RWPE2 (cell line): ENCODE measurements around the gene CFAP46.

ENCODE experiments used
- ATAC-seq: fragments of 200-7000 bp; cut with Tn5 transposase; 3 replicates; pipeline ENCODE4 v1.9.1; 2021; ENCODE audit warnings: low read depth
- DNase-seq: peaks from one replicate; pipeline ENCODE4 v3.0.0-alpha.2; 2020; ENCODE audit warnings: low spot score
- H3K27ac ChIP-seq: fragments of 450-650 bp; 2 replicates; pipeline ENCODE4 v1.5.1; 2017; ENCODE audit warnings: mild to moderate bottlenecking; ENCODE audit not compliant: poor library complexity, severe bottlenecking
- H3K27me3 ChIP-seq: fragments of 250-450 bp; sonication (Bioruptor Pico); 2 replicates; pipeline ENCODE4 v1.5.1; 2021; ENCODE audit warnings: mild to moderate bottlenecking, moderate library complexity; ENCODE audit not compliant: insufficient read depth, poor library complexity, severe bottlenecking
- H3K36me3 ChIP-seq: fragments of 250-450 bp; sonication (Bioruptor Pico); 2 replicates; pipeline ENCODE4 v1.5.1; 2020; ENCODE audit warnings: low read depth, mild to moderate bottlenecking, moderate library complexity
- H3K4me1 ChIP-seq: fragments of 250-450 bp; sonication (Bioruptor Pico); 2 replicates; pipeline ENCODE4 v1.5.1; 2021; ENCODE audit warnings: mild to moderate bottlenecking, moderate library complexity; ENCODE audit not compliant: insufficient read depth, poor library complexity, severe bottlenecking
- H3K4me3 ChIP-seq: fragments of 250-450 bp; sonication (Bioruptor Pico); 2 replicates; pipeline ENCODE4 v1.5.1; 2021; ENCODE audit warnings: mild to moderate bottlenecking, moderate library complexity; ENCODE audit not compliant: severe bottlenecking
- H3K9me3 ChIP-seq: fragments of 250-450 bp; sonication (Bioruptor Pico); 2 replicates; pipeline ENCODE4 v1.5.1; 2021; ENCODE audit warnings: mild to moderate bottlenecking, moderate library complexity; ENCODE audit not compliant: severe bottlenecking
- TF ChIP-seq, protein P1 (sequence below): fragments of 450-650 bp; IDR thresholded peaks from one replicate; pipeline ENCODE4 v1.5.1; 2017; ENCODE audit warnings: mild to moderate bottlenecking, moderate library complexity; ENCODE audit not compliant: poor library complexity, severe bottlenecking

The CFAP46 gene

DNA sequence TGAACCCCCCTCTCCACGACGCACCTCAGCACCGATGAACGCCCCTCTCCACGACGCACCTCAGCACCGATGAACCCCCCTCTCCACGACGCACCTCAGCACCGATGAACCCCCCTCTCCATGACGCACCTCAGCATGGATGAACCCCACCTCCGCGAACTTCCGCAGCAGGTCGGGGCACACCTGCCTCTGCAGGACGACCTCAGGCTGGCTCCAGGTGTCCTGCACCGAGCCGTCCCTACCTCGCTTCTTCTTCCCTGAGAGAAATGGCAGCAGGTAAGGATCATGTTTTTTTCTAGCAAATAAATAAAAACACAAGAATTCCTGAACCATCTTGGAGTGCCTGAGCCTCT is 24.1 kb downstream of the CFAP46 start:
- Histone ChIP-seq H3K27ac (no peak overlapping the region), H3K4me3 (no peak overlapping the region), H3K36me3 (no peaks in the 10 kb centered on the region), H3K27me3 (no peaks in the 10 kb centered on the region), H3K9me3 (no peaks in the 10 kb centered on the region), H3K4me1 (no peaks in the 10 kb centered on the region)
- TF ChIP-seq, protein P1, sequence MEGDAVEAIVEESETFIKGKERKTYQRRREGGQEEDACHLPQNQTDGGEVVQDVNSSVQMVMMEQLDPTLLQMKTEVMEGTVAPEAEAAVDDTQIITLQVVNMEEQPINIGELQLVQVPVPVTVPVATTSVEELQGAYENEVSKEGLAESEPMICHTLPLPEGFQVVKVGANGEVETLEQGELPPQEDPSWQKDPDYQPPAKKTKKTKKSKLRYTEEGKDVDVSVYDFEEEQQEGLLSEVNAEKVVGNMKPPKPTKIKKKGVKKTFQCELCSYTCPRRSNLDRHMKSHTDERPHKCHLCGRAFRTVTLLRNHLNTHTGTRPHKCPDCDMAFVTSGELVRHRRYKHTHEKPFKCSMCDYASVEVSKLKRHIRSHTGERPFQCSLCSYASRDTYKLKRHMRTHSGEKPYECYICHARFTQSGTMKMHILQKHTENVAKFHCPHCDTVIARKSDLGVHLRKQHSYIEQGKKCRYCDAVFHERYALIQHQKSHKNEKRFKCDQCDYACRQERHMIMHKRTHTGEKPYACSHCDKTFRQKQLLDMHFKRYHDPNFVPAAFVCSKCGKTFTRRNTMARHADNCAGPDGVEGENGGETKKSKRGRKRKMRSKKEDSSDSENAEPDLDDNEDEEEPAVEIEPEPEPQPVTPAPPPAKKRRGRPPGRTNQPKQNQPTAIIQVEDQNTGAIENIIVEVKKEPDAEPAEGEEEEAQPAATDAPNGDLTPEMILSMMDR = no peak
- ATAC-seq = no peak
- DNase-seq = peak; percentile 26

DNA sequence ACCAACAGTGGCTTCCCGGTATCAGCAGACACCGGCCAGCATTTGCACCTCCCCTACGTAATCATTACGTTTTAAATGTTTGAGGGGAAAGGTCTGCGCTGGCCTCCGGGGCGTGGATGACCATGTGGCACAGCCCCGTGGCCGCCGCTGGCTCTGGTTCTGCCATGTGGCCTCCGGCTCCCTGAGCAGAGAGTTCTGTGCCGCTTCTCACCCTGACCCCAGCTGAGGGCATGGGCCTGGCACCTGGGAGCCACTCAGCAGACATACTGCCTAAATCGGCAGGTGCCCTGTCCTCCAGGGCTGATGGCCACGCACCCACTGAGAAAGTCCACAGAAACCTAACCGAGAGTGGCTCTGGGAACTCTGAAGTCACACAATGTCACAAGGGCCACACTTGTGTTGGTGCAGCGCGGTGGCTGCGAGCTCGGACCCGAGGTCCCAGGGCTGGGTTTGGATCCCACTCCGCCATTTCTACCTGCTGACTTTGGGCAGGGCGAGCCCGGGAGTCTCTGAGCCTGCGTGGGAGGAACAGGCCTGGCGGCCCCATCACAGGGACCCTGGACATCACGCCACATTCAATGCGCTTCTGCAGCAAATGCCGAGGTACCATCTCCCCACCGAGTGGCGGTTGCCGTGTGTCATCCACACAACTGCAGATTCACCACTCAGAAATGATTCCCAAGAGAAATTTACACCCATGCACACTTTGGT is 25.3 kb downstream of the CFAP46 start:
- TF ChIP-seq, protein P1 = no peak
- Histone ChIP-seq H3K9me3 (no peaks in the 10 kb centered on the region), H3K27ac (no peak overlapping the region), H3K4me3 (no peak overlapping the region), H3K27me3 (no peaks in the 10 kb centered on the region), H3K4me1 (no peaks in the 10 kb centered on the region), H3K36me3 (no peaks in the 10 kb centered on the region)
- DNase-seq (peak; percentile 57), ATAC-seq (no peak)

DNA sequence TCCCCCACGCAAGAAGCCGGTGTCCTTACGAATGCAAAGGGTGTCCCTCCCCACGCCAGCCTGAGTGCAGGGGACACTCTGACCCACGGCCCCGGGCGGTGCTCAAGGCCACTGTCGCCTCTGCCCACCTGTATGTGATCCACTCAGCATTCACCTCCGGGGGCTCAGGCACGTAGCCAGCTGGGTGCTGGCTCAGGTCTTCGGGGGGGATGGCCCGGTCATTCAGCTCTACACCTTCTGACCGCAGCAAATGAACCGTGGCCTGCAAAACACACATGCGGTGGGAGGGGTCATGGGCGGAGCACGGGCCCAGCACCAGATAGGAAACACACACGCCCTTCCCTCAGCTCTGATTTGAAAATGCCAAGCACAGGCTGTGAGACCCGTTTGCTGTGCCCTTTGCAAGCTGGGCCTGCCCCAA is 25.9 kb downstream of the CFAP46 start:
- TF ChIP-seq, protein P1 = no peak
- no peaks in the 10 kb centered on the region for H3K9me3 ChIP-seq
- H3K27ac ChIP-seq = no peak overlapping the region
- no peak overlapping the region for H3K4me3 ChIP-seq
- H3K36me3 ChIP-seq = no peaks in the 10 kb centered on the region
- no peaks in the 10 kb centered on the region for H3K27me3 ChIP-seq
- ATAC-seq (no peak), DNase-seq (peak; percentile 54)
- no peaks in the 10 kb centered on the region for H3K4me1 ChIP-seq

DNA sequence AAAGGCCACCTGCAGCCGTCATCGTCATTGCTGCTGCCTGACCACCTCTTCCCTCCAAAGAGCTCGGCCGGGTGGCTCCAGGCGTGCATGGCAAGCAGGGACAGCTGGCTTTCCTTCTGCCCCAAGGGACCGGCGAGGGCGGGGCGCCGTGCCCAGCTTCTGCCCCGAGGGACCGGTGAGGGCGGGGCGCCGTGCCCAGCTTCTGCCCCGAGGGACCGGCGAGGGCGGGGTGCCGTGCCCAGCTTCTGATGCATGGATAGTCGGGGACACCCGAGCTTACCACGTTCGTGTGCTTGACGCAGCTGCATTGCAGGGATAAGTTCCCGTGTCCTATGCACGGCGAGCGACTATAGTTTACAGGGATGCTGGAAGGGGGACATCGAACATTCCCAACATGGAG is 27.0 kb downstream of the CFAP46 start:
- H3K36me3 ChIP-seq = no peaks in the 10 kb centered on the region
- no peaks in the 10 kb centered on the region for H3K4me1 ChIP-seq
- ATAC-seq = no peak
- no peaks in the 10 kb centered on the region for H3K27me3 ChIP-seq
- H3K27ac ChIP-seq = no peak overlapping the region
- peak; percentile 37 for DNase-seq
- H3K4me3 ChIP-seq = no peak overlapping the region
- H3K9me3 ChIP-seq = no peaks in the 10 kb centered on the region
- TF ChIP-seq, protein P1 = no peak

DNA sequence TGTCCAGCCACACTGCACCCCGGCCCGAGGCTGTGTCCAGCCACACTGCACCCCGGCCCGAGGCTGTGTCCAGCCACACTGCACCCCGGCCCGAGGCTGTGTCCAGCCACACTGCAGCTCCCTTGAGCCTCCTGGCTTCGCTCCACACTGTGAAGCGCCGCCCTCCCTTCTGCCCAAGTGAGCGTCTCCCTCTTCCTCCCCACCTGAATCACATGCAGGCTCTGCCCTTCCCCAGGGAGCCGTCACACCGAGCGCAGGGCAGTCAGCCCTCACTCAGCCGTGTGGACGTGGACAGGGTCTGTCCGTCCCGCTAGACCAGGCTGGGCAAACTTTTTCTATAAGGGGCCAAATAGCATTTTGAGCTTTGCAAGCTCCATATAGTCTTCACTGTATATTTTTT is 27.6 kb downstream of the CFAP46 start:
- ATAC-seq (no peak), DNase-seq (peak; percentile 45)
- Histone ChIP-seq H3K9me3 (no peaks in the 10 kb centered on the region), H3K27me3 (no peaks in the 10 kb centered on the region), H3K36me3 (no peaks in the 10 kb centered on the region), H3K4me3 (no peak overlapping the region), H3K27ac (no peak overlapping the region), H3K4me1 (no peaks in the 10 kb centered on the region)
- TF ChIP-seq, protein P1 = no peak
